ENCODE data around the gene SNRNP25.
"Not testable (repeated sequence)": the region's sequence is repeated elsewhere in the genome, so short reads cannot be mapped to it uniquely, and the experiment has no call there.

Gene SNRNP25

GRCh38 chr16:38941-39892 lies 14.4 kb upstream of the SNRNP25 start:
- H3K9ac ChIP-seq (ENCODE audit: insufficient read length), result no peak overlapping the region
- peaks cover 4% of the 10 kb centered on the region; the same call in 1 of the 2 replicates for H3K36me3 ChIP-seq (ENCODE audit: insufficient read depth, low read length)
- no peak overlapping the region for H3K4me3 ChIP-seq
- H3K9me3 ChIP-seq (ENCODE audit: low read depth, low read length), result no peaks in the 10 kb centered on the region
- no peak for DNase-seq (ENCODE audit: low read depth, low spot score)
- no peak overlapping the region for H3K27ac ChIP-seq
- no peak for TF ChIP-seq POLR2AphosphoS5 (IDR thresholded peaks at IDR 0.05; ENCODE audit: borderline replicate concordance, low read depth, low read length)

GRCh38 chr16:41439-42068 lies 12.1 kb upstream of the SNRNP25 start:
- no peak for DNase-seq (ENCODE audit: low read depth, low spot score)
- TF ChIP-seq POLR2AphosphoS5 (IDR thresholded peaks at IDR 0.05; ENCODE audit: borderline replicate concordance, low read depth, low read length), result no peak
- no peak for TF ChIP-seq FOXP2 (optimal IDR thresholded peaks at IDR 0.05; ENCODE audit: control extremely low read depth, extremely low read length, insufficient read depth)
- no peak for TF ChIP-seq EZH2 (IDR thresholded peaks at IDR 0.05)
- Histone ChIP-seq H3K9me3 (ENCODE audit: low read depth, low read length) (no peaks in the 10 kb centered on the region), H3K27ac (no peak overlapping the region), H3K36me3 (ENCODE audit: insufficient read depth, low read length) (peaks cover 19% of the 10 kb centered on the region), H3K9ac (ENCODE audit: insufficient read length) (no peak overlapping the region), H3K4me3 (no peak overlapping the region)

- no peak overlapping the region for H3K4me3 ChIP-seq
- peaks cover 20% of the 10 kb centered on the region for H3K36me3 ChIP-seq (ENCODE audit: insufficient read depth, low read length)
- H3K9me3 ChIP-seq (ENCODE audit: low read depth, low read length), result no peaks in the 10 kb centered on the region
- TF ChIP-seq EZH2 (IDR thresholded peaks at IDR 0.05), result no peak
- no peak for TF ChIP-seq FOXP2 (optimal IDR thresholded peaks at IDR 0.05; ENCODE audit: control extremely low read depth, extremely low read length, insufficient read depth)
- TF ChIP-seq POLR2AphosphoS5 (IDR thresholded peaks at IDR 0.05; ENCODE audit: borderline replicate concordance, low read depth, low read length), result no peak
- no peak overlapping the region for H3K27ac ChIP-seq
- no peak overlapping the region for H3K9ac ChIP-seq (ENCODE audit: insufficient read length)
- DNase-seq (ENCODE audit: low read depth, low spot score), result no peak
Observed at GRCh38 chr16:42069-42457, 11.6 kb upstream of the SNRNP25 start.

- Histone ChIP-seq H3K9me3 (ENCODE audit: low read depth, low read length) (no peaks in the 10 kb centered on the region), H3K4me3 (no peak overlapping the region), H3K9ac (ENCODE audit: insufficient read length) (no peak overlapping the region), H3K36me3 (ENCODE audit: insufficient read depth, low read length) (peaks cover 24% of the 10 kb centered on the region), H3K27ac (no peak overlapping the region)
- DNase-seq (ENCODE audit: low read depth, low spot score), result no peak
- no peak for TF ChIP-seq POLR2AphosphoS5 (IDR thresholded peaks at IDR 0.05; ENCODE audit: borderline replicate concordance, low read depth, low read length)
- TF ChIP-seq EZH2 (IDR thresholded peaks at IDR 0.05), result no peak
- TF ChIP-seq FOXP2 (optimal IDR thresholded peaks at IDR 0.05; ENCODE audit: control extremely low read depth, extremely low read length, insufficient read depth), result no peak
Observed at GRCh38 chr16:42691-43090, 10.9 kb upstream of the SNRNP25 start.

- TF ChIP-seq EZH2 (IDR thresholded peaks at IDR 0.05) (no peak), FOXP2 (optimal IDR thresholded peaks at IDR 0.05; ENCODE audit: control extremely low read depth, extremely low read length, insufficient read depth) (no peak), POLR2AphosphoS5 (IDR thresholded peaks at IDR 0.05; ENCODE audit: borderline replicate concordance, low read depth, low read length) (no peak)
- Histone ChIP-seq H3K36me3 (ENCODE audit: insufficient read depth, low read length) (peaks cover 27% of the 10 kb centered on the region), H3K9ac (ENCODE audit: insufficient read length) (no peak overlapping the region), H3K9me3 (ENCODE audit: low read depth, low read length) (no peaks in the 10 kb centered on the region), H3K4me3 (no peak overlapping the region), H3K27ac (no peak overlapping the region)
- no peak for DNase-seq (ENCODE audit: low read depth, low spot score)
Observed at GRCh38 chr16:43294-43693, 10.3 kb upstream of the SNRNP25 start.

- Histone ChIP-seq H3K36me3 (ENCODE audit: insufficient read depth, low read length) (peaks cover 28% of the 10 kb centered on the region), H3K9ac (ENCODE audit: insufficient read length) (no peak overlapping the region), H3K4me3 (no peak overlapping the region), H3K27ac (no peak overlapping the region), H3K9me3 (ENCODE audit: low read depth, low read length) (no peaks in the 10 kb centered on the region)
- DNase-seq (ENCODE audit: low read depth, low spot score), result no peak
- TF ChIP-seq POLR2AphosphoS5 (IDR thresholded peaks at IDR 0.05; ENCODE audit: borderline replicate concordance, low read depth, low read length), result no peak
- no peak for TF ChIP-seq FOXP2 (optimal IDR thresholded peaks at IDR 0.05; ENCODE audit: control extremely low read depth, extremely low read length, insufficient read depth)
- TF ChIP-seq EZH2 (IDR thresholded peaks at IDR 0.05), result no peak
Observed at GRCh38 chr16:44655-45054, 9.0 kb upstream of the SNRNP25 start.

GRCh38 chr16:45454-45853 lies 8.2 kb upstream of the SNRNP25 start:
- no peaks in the 10 kb centered on the region for H3K9me3 ChIP-seq (ENCODE audit: low read depth, low read length)
- no peak for DNase-seq (ENCODE audit: low read depth, low spot score)
- H3K9ac ChIP-seq (ENCODE audit: insufficient read length), result no peak overlapping the region
- H3K27ac ChIP-seq, result no peak overlapping the region
- TF ChIP-seq POLR2AphosphoS5 (IDR thresholded peaks at IDR 0.05; ENCODE audit: borderline replicate concordance, low read depth, low read length), result no peak
- no peak for TF ChIP-seq FOXP2 (optimal IDR thresholded peaks at IDR 0.05; ENCODE audit: control extremely low read depth, extremely low read length, insufficient read depth)
- TF ChIP-seq EZH2 (IDR thresholded peaks at IDR 0.05), result no peak
- H3K36me3 ChIP-seq (ENCODE audit: insufficient read depth, low read length), result peaks cover 32% of the 10 kb centered on the region
- no peak overlapping the region for H3K4me3 ChIP-seq

- H3K9me3 ChIP-seq (ENCODE audit: low read depth, low read length); H3K4me3 ChIP-seq; H3K9ac ChIP-seq (ENCODE audit: insufficient read length); H3K27ac ChIP-seq; DNase-seq (ENCODE audit: low read depth, low spot score): not testable (repeated sequence)
- peaks cover 42% of the 10 kb centered on the region for H3K36me3 ChIP-seq (ENCODE audit: insufficient read depth, low read length)
Observed at GRCh38 chr16:46510-46909, 7.1 kb upstream of the SNRNP25 start.

All from SK-N-MC (cell line).